ENCODE data around the gene TYW1.
"Not testable (repeated sequence)": the region's sequence is repeated elsewhere in the genome, so short reads cannot be mapped to it uniquely, and the experiment has no call there.

DNA sequence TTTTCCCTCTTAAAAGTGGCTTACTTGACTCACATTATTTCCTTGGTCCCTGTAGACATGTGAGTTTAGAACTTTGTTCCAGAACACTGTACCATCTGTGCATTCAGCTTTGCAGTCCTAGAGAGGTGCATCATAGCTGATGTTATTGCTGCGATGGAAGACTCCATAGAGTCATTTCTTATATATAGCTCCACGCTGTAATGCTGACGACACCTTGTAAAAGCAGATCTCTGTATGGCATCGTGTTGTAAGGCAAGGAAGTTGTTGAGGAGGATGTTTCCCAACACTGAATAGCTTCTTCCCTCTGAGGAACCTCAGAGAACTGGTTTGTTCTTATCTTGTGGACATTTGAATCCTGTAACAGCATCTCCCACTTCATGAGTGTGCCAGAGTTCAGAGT is 109.6 kb downstream of the TYW1 start:
- TF ChIP-seq, protein P1, sequence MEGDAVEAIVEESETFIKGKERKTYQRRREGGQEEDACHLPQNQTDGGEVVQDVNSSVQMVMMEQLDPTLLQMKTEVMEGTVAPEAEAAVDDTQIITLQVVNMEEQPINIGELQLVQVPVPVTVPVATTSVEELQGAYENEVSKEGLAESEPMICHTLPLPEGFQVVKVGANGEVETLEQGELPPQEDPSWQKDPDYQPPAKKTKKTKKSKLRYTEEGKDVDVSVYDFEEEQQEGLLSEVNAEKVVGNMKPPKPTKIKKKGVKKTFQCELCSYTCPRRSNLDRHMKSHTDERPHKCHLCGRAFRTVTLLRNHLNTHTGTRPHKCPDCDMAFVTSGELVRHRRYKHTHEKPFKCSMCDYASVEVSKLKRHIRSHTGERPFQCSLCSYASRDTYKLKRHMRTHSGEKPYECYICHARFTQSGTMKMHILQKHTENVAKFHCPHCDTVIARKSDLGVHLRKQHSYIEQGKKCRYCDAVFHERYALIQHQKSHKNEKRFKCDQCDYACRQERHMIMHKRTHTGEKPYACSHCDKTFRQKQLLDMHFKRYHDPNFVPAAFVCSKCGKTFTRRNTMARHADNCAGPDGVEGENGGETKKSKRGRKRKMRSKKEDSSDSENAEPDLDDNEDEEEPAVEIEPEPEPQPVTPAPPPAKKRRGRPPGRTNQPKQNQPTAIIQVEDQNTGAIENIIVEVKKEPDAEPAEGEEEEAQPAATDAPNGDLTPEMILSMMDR (IDR thresholded peaks at IDR 0.05) = not testable (repeated sequence)
- not testable (repeated sequence) for TF ChIP-seq POLR2A (IDR thresholded peaks at IDR 0.05)
